CD4-positive, alpha-beta T cell treated with Interleukin-6 at 100 ng/mL for 8 hours (primary cell): ENCODE results near the gene SORBS1.

Experiments used
- DNase-seq: peaks from one replicate; pipeline ENCODE4 v3.0.0-alpha.2; 2020; ENCODE audit warnings: mixed read lengths, low spot score

Gene SORBS1

DNA sequence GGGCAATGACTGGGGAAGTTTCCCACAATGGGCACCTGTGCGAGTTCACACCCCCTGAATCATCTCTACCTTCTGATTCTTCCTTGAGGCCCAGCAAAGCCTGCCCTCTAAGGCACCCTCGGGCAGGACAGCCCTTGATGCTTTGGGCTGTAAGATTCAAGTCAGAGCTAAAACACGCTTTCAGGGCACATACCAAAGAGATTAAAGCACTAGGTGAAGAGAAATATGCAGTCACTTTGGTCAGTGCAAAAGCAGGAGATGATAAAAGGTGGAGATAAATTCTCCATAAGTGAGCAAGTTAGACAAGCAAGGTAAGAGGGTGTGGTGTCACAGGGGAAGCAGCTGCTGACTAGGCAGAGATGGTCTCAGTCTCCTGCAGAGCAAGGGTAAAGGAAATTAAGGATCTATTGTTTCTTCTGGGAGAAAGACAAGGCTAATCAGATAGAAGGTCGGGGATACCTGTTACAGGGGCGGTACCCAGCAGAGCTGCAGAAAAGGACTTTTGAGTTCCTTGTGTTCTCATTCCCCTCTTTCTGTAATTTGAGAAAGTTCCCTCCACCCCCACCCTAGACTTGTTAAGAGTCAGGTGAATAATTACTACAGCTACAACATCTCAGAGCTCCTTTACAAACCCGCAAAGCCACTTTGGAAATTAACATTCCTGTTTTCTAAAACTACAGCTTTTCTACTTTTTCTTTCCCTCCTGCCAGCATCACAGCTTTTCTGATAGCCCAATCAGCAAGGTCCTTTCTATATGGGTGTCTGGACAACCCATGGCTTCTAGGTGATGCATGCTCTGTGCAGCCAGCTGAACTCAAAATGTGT, 296.7 kb downstream of the SORBS1 start:
- DNase-seq: no peak

GRCh38 chr10:95263864-95264226, 297.3 kb downstream of the SORBS1 start:
- no peak for DNase-seq

GRCh38 chr10:95262763-95263518, 298.2 kb downstream of the SORBS1 start:
- no peak for DNase-seq

- no peak for DNase-seq
Observed at GRCh38 chr10:95261926-95262325, 299.2 kb downstream of the SORBS1 start.
